Transverse colon (tissue), 3 donors: ENCODE results near the gene NR3C1.

Experiments
- EP300 ChIP-seq: sonication (generic); formaldehyde crosslinking; IDR thresholded peaks from one replicate; pipeline ENCODE4 v1.6.1; 2017; ENCODE audit warnings: antibody characterized with exemption, low read depth
- POLR2AphosphoS5 ChIP-seq, 3 donors: sonication (generic); formaldehyde crosslinking; IDR thresholded peaks; one replicate each; pipeline ENCODE4 v1.6.1; 2016; ENCODE audit warnings: antibody characterized with exemption in 3 of 3

- TF ChIP-seq EP300 (no peak), POLR2AphosphoS5 (IDR thresholded peaks at IDR 0.05) (no peak)
Measured at GRCh38 chr5:143390258-143390657, 13.2 kb downstream of the NR3C1 start.
